Stimulated activated CD8-positive, alpha-beta memory T cell treated with anti-CD3 and anti-CD28 coated beads, Interleukin-4, amount 100 ng/mL, for 1 hour (primary cell): ENCODE measurements around the gene CCDC107.
A peak's percentile ranks its signal among the peaks of the same experiment; 100 is the strongest.

Source experiments
- DNase-seq, 2 donors: peaks; one replicate each; pipeline ENCODE4 v3.0.0-alpha.2; 2020; ENCODE audit warnings: low read depth in 2 of 2, low spot score in 1 of 2

The CCDC107 gene

DNA sequence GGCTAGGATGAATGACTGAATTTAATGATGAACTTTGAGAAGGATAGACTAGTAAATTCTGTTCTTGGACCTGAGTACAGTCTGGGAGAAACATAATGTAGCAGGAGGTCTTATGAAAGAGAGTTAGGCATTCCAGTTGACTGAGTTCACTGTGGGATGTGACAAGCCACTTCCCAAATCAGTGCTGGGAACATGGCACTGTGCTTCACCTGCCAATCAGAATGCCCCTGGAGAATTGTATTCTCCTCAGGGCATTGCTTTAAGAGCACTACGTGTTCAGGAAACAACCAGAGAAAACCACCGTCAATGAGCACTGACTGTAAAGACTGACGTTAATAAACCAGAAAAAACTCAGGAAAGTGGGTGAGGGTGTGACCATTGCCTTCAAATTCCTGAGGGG is 1.2 kb downstream of the CCDC107 start:
- DNase-seq: no peak

DNA sequence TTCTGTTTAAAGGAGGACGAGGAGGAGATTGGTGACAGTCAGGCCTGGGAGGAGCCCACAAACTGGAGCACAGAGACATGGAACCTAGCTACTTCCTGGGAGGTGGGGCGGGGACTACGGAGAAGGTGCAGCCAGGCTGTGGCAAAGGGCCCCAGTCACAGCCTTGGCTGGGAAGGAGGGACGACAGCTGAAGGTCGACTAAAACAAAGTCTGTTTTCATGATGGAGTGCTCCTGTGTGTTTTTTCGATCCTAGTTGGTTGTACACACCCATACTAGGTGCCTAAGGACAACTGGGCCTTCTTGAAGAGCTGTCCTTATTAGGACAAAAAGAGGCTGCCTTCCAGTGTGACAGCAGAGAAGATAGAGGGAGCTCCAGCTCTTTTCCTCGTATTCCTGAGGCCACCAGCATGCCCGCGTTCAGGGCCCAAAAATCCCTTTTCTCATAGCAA is 2.9 kb downstream of the CCDC107 start:
- no peak for DNase-seq

DNA sequence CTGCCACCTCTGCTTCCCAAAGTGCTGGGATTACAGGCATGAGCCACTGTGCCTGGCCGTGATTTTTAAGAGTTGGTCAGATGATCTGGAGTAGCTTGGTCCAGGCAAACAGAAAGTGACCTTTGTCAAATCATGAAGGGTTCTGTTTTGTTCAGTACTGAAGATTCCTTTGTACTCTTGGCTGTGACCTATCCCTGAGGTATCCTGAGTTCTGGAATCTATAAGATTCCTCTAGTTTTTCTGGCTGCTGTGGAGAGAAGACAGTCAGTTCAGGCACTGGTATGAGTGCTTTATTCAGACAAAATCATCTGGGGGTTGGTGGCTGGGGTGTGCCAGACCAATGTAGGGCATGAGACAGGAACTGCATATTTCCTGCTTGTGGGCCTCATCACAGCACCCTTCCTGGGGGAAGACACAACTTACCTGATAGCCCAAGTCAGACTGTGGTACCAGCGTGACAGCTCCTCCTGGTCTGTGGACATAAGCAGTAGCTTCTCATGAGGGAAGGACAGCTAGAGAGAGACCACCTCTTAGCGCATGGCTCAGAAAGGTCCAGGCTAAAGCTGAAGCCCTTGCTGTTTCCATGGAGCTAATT is 3.8 kb downstream of the CCDC107 start:
- DNase-seq: no peak

DNA sequence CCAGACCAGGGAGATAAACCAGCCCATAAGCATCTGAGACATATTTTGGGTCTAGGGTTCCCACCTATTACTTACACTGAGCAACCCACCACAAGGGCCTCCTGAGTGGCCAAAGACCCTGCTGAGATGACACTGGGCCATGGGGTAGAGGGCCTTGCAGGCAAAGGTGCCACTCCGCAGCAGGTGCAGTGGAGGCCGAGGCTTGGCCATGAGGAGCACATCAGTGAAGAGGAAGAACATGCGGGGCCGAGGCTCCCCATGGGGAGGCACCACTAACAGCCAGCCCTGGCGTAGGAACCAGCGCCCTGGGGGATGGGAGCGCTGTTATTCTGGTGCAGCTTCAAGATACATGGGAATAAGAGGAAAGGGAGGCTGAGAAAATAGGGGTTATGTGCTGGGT is 4.3 kb downstream of the CCDC107 start:
- no peak for DNase-seq

DNA sequence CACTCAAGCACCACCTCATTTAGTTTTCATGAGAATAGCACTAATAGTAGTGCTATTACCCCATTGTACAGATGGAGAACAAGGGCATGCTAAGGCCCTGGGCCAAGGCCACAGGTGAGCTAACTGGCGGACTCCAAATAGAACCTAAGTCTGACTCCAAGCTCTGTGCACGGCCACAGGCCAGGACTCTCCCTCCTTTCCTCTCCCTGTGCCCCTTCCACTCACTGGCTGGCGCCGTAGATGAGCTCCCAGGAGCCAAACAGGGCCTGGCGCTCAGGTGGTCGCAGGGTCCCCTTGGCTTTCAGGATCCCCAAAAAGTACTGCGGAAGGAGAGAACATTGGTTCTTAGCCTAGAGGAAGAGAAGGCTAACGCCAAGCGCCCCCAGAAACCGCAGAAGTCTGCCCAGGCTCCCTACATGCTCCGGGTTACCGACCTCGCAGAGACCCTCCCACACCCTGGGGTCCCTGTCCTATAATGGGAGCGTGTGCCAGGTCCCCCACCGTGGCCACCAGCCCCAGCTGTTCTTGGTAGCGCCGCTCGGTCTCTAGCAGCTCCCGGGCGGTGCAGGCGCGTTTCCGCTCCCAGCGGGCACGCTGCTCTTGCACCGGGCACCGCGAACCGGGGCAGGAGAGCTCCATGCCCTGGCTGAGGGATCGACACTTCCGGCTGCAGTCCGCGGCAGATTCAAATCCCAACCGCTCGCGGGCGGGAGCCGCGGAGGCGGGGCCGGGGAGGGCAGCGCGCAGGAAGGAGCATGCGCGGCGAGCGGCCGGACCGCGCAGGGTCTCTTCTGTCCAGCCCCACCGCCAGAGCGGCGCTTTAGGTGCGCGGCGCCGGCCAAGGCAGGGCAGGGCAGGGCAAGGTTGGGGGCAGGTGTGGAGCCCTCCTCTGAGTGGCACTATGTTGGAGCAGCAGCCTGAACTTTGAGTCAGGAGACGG is 6.7 kb downstream of the CCDC107 start, which contains the start of gene ARHGEF39:
ARHGEF39 (minus strand) TSS at position 665 of the 940 bp plus-strand sequence; CDS start at position 639, 26 bp downstream.
- peak in 1 of 2 donors; percentile 36 for DNase-seq

DNA sequence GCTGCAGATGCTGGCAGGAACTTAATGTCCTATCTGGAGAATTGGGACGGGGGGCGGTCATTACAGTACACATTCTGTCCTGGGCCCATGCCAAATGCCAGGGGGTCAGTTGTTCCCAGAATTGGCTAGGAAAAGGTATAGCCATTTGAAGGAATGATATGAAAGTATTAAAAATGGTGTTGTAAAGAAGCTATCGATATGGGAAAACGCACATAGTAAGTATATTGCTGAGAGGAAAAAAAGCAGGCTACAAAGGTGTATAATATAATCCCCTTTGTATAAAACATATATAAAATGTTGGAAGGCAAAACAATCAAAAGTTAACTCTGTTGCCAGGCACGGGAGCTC is 7.4 kb downstream of the CCDC107 start:
- no peak for DNase-seq

DNA sequence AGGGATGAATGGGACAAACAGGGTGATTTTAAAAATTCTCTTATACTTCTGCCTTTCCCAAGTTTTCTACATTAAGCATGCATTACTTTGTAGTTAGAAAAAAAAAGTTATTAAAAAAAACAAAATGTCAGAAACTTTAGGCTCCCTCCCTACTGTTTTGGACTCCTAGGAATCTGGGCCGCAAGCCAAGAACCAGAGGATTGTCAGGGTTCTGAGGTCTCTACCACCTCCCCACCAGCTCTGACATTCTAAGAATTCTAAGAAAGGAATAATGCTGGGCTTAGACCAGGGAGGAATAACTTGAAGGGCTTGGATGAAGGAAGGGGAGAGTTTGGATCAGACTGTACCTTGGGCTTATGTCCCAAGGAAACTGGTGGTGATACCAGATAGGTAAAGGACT is 8.0 kb downstream of the CCDC107 start:
- DNase-seq: no peak

DNA sequence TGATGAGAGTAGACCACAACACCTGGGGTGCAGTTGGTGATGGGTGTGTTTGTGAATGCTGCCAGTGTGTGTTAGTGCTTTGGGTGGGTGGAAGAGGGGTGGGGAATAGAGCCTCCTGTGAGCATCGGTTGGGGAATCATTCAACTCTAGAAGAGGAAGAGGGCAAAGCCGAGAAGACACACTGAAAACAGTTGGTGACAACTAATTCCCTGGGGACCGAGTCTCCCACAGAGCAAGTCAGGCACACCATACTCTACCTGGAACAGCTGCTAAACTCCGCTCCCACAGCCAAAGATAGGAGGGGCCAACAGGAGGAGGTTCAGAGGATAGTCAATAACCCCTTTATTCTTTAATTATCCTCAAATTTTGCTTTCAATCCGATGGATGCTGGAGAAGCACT is 8.5 kb downstream of the CCDC107 start:
- DNase-seq: no peak

DNA sequence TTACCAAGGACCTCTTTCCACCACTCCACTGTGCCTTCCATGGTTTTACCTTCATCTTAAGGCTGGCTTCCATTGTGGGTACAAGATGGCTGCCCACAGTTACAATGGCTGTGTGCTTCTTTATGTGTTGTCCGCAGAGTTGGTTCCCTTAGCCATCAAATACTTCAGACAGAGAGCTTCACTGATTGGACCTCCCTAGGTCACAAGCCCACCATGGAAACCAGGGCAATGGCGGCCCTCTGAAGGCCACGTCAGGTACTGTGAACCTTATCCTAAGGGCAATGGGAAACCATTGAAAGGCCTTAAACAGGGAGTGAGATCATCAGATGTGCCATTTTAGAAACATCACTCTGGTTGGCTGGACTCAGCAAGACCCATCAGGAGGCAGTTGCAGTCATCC is 9.8 kb downstream of the CCDC107 start:
- DNase-seq: no peak

DNA sequence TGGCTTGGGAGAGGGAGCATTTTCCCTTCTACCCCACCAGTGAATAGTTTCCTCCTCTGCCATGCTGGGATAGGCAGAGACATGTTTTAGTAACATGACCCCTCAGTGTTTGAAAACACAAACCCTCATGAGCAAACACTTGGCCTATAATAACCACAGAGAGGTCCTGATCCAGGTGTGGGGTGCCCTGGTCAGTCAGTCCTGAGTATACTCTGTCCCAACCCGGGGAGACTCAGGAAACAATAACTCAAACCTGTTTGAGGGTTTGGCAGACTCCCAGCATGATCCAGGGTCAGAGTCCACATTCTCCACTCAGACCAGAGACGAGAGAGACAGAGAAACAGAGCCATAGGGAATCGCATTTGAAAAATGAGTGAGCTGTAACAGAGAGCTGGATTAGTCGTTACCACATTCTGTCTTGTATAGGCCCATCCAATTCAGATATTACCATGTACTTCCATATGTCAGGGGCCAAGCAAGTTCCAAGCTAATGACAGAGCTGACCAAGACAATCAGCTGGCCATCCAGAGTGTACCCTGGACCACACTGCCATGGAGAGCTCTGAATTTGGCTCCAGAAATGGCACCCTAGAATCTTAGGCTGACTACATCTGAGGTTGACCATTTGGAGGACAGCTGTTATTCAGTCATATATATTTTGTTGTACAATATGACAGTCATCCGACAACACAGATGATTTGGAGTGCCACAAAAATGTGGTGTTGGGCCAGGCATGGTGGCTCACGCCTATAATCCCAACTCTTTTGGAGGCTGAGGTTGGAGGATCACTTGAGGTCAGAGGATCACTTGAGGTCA is 11.4 kb downstream of the CCDC107 start:
- DNase-seq: no peak

DNA sequence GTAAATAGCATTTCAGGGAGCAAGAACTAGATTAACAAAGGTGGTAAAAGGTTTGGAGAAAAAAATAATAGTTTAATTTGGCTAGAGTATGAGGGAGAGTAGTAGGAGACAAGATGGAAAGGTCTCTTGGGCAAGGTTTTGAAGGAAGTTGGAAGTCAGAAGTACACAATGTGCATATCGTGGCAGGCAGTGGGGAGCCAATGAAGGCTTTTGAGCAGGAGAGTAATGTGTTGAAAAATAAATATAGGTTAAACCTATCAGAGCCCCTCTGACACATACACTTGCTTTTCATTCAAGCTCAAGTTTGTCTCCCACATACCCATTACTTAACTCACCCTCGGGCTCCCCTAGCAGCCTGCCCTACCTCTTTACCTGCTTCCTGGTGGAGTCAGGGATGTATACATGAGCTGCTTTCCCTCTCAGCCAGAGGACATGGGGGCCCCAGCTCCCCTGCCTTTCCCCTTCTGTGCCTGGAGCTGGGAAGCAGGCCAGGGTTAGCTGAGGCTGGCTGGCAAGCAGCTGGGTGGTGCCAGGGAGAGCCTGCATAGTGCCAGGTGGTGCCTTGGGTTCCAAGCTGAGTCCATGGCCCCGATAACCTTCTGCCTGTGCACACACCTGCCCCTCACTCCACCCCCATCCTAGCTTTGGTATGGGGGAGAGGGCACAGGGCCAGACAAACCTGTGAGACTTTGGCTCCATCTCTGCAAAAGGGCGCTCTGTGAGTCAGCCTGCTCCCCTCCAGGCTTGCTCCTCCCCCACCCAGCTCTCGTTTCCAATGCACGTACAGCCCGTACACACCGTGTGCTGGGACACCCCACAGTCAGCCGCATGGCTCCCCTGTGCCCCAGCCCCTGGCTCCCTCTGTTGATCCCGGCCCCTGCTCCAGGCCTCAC is 15.3 kb downstream of the CCDC107 start, which contains the start of gene CA9:
CA9 (plus strand) TSS at position 797 of the 893 bp plus-strand sequence; CDS start at position 829, 32 bp downstream.
- DNase-seq: no peak

DNA sequence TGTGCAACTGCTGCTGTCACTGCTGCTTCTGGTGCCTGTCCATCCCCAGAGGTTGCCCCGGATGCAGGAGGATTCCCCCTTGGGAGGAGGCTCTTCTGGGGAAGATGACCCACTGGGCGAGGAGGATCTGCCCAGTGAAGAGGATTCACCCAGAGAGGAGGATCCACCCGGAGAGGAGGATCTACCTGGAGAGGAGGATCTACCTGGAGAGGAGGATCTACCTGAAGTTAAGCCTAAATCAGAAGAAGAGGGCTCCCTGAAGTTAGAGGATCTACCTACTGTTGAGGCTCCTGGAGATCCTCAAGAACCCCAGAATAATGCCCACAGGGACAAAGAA is 15.9 kb downstream of the CCDC107 start:
- DNase-seq: no peak

DNA sequence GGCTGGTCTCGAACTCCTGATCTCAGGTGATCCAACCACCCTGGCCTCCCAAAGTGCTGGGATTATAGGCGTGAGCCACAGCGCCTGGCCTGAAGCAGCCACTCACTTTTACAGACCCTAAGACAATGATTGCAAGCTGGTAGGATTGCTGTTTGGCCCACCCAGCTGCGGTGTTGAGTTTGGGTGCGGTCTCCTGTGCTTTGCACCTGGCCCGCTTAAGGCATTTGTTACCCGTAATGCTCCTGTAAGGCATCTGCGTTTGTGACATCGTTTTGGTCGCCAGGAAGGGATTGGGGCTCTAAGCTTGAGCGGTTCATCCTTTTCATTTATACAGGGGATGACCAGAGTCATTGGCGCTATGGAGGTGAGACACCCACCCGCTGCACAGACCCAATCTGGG is 17.1 kb downstream of the CCDC107 start:
- no peak for DNase-seq

DNA sequence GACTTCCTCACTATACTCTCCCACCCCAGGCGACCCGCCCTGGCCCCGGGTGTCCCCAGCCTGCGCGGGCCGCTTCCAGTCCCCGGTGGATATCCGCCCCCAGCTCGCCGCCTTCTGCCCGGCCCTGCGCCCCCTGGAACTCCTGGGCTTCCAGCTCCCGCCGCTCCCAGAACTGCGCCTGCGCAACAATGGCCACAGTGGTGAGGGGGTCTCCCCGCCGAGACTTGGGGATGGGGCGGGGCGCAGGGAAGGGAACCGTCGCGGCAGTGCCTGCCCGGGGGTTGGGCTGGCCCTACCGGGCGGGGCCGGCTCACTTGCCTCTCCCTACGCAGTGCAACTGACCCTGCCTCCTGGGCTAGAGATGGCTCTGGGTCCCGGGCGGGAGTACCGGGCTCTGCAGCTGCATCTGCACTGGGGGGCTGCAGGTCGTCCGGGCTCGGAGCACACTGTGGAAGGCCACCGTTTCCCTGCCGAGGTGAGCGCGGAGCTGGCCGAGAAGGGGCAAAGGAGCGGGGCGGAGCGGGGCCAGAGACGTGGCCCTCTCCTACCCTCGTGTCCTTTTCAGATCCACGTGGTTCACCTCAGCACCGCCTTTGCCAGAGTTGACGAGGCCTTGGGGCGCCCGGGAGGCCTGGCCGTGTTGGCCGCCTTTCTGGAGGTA is 17.8 kb downstream of the CCDC107 start:
- no peak for DNase-seq

DNA sequence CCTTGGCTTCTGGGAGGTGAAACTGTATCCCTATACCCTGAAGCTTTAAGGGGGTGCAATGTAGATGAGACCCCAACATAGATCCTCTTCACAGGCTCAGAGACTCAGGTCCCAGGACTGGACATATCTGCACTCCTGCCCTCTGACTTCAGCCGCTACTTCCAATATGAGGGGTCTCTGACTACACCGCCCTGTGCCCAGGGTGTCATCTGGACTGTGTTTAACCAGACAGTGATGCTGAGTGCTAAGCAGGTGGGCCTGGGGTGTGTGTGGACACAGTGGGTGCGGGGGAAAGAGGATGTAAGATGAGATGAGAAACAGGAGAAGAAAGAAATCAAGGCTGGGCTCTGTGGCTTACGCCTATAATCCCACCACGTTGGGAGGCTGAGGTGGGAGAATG is 21.0 kb downstream of the CCDC107 start:
- DNase-seq: no peak

DNA sequence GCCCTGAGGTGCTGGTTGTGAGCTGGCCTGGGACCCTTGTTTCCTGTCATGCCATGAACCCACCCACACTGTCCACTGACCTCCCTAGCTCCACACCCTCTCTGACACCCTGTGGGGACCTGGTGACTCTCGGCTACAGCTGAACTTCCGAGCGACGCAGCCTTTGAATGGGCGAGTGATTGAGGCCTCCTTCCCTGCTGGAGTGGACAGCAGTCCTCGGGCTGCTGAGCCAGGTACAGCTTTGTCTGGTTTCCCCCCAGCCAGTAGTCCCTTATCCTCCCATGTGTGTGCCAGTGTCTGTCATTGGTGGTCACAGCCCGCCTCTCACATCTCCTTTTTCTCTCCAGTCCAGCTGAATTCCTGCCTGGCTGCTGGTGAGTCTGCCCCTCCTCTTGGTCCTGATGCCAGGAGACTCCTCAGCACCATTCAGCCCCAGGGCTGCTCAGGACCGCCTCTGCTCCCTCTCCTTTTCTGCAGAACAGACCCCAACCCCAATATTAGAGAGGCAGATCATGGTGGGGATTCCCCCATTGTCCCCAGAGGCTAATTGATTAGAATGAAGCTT is 21.8 kb downstream of the CCDC107 start:
- no peak for DNase-seq

DNA sequence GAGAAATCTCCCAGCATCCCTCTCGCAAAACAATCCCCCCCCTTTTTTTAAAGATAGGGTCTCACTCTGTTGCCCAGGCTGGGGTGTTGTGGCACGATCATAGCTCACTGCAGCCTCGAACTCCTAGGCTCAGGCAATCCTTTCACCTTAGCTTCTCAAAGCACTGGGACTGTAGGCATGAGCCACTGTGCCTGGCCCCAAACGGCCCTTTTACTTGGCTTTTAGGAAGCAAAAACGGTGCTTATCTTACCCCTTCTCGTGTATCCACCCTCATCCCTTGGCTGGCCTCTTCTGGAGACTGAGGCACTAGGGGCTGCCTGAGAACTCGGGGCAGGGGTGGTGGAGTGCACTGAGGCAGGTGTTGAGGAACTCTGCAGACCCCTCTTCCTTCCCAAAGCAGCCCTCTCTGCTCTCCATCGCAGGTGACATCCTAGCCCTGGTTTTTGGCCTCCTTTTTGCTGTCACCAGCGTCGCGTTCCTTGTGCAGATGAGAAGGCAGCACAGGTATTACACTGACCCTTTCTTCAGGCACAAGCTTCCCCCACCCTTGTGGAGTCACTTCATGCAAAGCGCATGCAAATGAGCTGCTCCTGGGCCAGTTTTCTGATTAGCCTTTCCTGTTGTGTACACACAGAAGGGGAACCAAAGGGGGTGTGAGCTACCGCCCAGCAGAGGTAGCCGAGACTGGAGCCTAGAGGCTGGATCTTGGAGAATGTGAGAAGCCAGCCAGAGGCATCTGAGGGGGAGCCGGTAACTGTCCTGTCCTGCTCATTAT is 22.4 kb downstream of the CCDC107 start:
- DNase-seq: no peak

DNA sequence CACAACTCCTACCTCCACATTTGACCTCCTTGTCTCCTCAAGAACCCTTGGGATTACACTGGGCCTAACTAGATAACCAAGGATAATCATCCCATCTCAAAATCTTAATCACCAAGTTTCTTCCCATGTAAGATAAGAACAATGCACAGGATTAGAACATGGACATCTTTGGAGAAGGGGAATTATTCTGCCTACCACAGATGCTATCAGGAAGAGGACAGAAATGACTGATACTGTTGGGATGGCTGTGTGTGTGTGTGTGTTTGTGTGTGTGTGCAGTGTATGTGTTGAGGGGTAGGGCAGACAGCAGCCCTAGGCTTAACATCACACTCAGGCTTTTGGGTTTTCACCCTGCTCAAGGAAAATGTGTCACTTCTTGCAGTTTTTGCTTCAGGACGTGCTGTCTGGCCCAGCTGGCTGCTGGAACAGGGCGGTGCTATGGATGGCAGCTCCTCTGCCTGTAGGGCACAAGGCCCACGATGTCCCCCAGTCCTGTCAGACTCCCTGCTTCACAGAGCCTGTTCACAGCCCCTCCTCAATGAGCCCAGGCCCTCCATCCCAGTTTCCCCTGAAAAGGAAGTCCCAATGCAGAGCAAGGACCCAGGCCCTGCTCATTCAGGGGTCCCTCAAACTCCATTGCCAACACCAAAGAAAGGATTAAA is 23.4 kb downstream of the CCDC107 start:
- DNase-seq: no peak

DNA sequence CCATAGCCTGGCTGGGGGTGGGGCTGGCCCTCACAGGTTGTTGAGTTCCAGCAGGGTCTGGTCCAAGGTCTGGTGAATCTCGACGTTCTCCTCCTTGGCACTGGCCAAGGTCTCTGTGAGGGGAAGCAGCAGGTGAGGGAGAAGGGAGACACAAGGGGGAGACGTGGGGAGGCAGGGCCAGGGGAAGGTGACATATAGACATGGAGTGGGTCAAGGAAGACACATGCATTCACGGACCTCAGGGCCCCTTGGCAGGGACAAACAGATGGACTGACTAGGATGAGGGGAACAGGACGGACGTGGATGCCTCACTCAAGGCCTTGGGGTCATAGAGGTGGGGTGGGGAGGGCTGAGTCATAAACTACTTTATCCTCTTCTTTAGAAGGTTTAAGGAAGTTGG is 24.0 kb downstream of the CCDC107 start:
- no peak for DNase-seq
